Muscle layer of duodenum (tissue), 2 donors: ENCODE data around the gene GPR3.

Experiments used
- H3K27ac ChIP-seq: one replicate; pipeline ENCODE4 v1.7.0; 2013; ENCODE audit warnings: mild to moderate bottlenecking, low read length
- H3K27me3 ChIP-seq: one replicate; pipeline ENCODE4 v1.7.0; 2013; ENCODE audit warnings: low read depth, mild to moderate bottlenecking, control low read depth, low read length
- H3K36me3 ChIP-seq, 2 donors: one replicate each; pipeline ENCODE4 v1.7.0; 2013; ENCODE audit warnings: low read length in 2 of 2, control low read depth in 1 of 2, mild to moderate bottlenecking in 1 of 2; ENCODE audit not compliant: insufficient read depth in 2 of 2, control insufficient read depth in 1 of 2
- H3K4me1 ChIP-seq, 2 donors: one replicate each; pipeline ENCODE4 v1.7.0; 2013; ENCODE audit warnings: low read length in 2 of 2, mild to moderate bottlenecking in 2 of 2, control low read depth in 1 of 2, moderate library complexity in 1 of 2; ENCODE audit not compliant: insufficient read depth in 2 of 2, control insufficient read depth in 1 of 2
- H3K4me3 ChIP-seq, 2 donors: one replicate each; pipeline ENCODE4 v1.7.0; 2013; ENCODE audit warnings: low read length in 2 of 2, low read depth in 1 of 2, mild to moderate bottlenecking in 1 of 2
- H3K9me3 ChIP-seq, 2 donors: one replicate each; pipeline ENCODE4 v1.7.0; 2013; ENCODE audit warnings: low read length in 2 of 2, control low read depth in 1 of 2, mild to moderate bottlenecking in 1 of 2; ENCODE audit not compliant: control insufficient read depth in 1 of 2
- donor health status: healthy.

The GPR3 gene, protein sequence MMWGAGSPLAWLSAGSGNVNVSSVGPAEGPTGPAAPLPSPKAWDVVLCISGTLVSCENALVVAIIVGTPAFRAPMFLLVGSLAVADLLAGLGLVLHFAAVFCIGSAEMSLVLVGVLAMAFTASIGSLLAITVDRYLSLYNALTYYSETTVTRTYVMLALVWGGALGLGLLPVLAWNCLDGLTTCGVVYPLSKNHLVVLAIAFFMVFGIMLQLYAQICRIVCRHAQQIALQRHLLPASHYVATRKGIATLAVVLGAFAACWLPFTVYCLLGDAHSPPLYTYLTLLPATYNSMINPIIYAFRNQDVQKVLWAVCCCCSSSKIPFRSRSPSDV

DNA sequence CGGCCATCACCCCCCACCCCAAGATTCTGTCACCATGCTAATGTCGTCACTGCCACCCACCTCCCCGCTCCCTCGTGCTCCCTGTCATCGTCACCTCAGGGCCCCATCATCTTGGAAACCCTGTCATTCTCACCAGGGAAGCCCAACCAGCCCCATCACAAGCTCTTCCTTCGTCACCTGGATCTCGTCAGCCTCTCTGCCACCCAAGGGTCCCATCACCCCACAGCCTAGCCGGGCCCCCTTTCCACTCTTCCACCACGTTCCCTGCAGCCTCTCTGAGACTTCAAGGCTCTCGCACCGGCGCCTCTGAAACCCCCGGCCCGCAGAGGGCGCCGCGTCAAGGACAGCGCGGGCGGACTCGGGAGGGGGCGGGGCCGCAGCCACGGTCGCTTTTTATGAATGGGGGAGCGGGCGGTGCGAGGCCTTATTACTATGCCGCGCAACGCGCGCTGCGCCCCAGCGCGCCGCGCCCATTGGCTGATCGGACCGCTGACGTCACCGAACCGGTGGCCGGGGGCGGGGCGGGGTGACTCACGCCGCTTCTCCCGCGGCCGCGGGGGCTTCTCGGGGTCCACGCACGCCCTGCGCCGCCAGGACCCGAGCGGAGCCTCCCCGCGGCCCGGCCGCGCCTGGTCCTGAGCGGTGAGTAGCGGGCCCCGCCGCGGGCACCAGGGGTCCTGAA, at the start of gene GPR3:
Gene GPR3 (plus strand): TSS at position 527 of the 682 bp plus-strand sequence. CDS start 1,177 bp downstream, outside the sequence.
- no peak within 1 kb of the TSS for H3K27ac ChIP-seq
- peak within 1 kb of the TSS; percentile 39 to 58 for H3K4me3 ChIP-seq
- H3K9me3 ChIP-seq = no peaks in the 10 kb centered on the region
- no peaks in the 10 kb centered on the region for H3K27me3 ChIP-seq
- peaks cover 7 to 20% of the 10 kb centered on the region in 2 donors for H3K4me1 ChIP-seq
- no peaks in the 10 kb centered on the region for H3K36me3 ChIP-seq

DNA sequence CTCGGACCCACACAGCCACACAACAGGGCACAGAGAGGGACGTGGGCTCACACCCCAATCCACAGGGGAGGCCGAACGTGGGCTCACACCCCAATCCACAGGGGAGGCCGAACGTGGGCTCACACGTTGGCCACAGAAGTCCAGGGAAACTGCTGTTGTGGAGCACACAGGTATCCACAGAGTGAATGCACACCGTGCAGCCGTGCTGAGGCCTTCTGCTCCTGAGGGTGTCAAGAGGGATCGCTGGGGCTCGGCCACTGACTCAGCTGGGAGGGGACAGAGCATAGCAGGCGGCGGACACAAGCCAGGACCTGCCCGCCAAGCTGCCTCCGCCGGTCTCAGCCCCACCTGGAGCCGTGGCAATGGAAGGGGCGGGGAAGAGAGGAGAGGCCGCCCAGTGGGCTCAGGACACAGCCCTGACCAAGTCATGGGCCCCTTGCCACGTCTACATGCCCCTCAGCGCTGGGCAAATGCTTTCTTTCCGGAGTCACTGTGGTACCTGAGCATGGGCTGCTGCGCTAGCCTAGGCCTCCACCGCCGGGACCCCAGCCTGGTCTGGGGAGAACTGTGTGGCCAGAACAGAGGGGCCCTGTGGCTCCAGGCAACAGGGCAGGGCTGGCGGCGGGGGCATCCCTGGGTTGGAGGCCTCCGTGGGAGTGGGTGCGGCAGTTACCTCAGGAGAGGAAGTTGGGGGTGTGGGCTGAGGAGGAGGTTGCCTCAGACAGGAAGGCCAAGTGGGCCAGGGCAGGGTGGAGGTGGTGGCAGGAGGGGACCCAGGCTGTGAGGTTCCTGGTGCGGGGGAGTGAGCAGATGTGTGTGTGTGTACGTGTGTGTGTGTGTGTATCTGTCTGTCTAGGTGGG, 49.4 kb upstream of the GPR3 start:
- H3K4me3 ChIP-seq = peak overlapping the region in 1 of 2 donors; percentile 60
- H3K27ac ChIP-seq = no peak overlapping the region

DNA sequence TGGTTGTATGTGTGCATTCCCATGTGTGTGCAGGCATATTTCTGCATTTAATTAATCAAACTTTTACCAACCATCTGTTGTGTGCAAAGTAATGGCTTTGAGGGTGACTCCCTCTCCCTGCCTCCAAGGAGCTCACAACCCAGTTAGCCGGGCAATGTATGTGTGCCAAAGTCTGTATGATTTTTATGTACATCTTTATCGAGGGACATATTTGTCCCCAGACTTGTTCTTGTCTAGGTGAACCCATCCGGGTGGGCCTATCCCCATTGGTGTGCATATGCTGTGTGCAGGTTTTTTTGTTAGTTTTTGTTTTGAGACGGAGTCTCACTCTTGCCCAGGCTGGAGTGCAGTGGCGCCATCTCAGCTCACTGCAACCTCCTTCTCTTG, 48.8 kb upstream of the GPR3 start:
- H3K4me3 ChIP-seq = no peak overlapping the region
- peaks cover 0 to 2% of the 10 kb centered on the region in 2 donors for H3K36me3 ChIP-seq
- no peak overlapping the region for H3K27ac ChIP-seq
- H3K9me3 ChIP-seq = no peaks in the 10 kb centered on the region
- H3K4me1 ChIP-seq = no peaks in the 10 kb centered on the region
- H3K27me3 ChIP-seq = no peaks in the 10 kb centered on the region

More for the DNA sequence above, 49.4 kb upstream of the GPR3 start:
- H3K9me3 ChIP-seq = no peaks in the 10 kb centered on the region
- H3K27me3 ChIP-seq = no peaks in the 10 kb centered on the region
- no peaks in the 10 kb centered on the region for H3K4me1 ChIP-seq
- H3K36me3 ChIP-seq = peaks cover 0 to 4% of the 10 kb centered on the region in 2 donors

DNA sequence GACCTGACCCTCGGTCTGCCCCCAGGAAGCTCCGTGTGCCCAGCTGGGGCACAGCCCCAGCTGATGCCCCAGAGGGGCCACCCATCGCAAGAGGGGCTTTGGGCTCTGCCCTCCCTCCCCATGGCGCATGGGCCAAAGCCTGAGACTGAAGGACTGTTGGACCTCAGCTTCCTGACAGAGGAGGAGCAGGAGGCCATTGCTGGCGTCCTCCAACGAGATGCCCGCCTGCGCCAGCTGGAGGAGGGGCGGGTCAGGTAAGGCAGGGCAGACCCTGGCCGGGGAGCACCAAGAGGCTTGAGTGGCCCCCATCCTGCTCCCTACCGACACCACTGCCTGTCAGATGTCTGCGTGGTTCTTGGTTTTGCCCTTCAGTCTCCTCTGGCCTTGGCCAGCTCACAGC, 47.1 kb upstream of the GPR3 start:
- Histone ChIP-seq H3K27ac (no peak overlapping the region), H3K27me3 (no peaks in the 10 kb centered on the region), H3K9me3 (no peaks in the 10 kb centered on the region), H3K36me3 (no peaks in the 10 kb centered on the region), H3K4me3 (no peak overlapping the region), H3K4me1 (peaks cover 2 to 13% of the 10 kb centered on the region in 2 donors)

DNA sequence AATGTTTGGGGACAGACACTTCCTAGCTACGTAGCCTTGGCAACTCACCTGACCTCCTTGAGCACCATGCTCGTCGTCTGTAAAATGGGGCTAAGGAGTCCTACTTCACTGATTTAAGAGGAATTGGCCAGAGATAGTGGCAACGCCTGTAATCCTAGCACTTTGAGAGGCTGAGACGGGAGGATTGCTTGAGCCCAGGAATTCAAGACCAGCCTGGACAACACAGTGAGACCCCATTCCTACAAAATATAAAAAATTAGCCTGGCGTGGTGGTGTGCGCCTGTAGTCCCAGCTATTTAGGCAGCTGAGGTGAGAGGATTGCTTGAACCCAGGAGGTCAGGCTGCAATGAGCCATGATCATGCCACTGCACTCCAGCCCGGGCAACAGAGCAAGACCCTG, 46.1 kb upstream of the GPR3 start:
- Histone ChIP-seq H3K9me3 (no peaks in the 10 kb centered on the region), H3K4me3 (no peak overlapping the region), H3K36me3 (no peaks in the 10 kb centered on the region), H3K27me3 (peaks cover 2% of the 10 kb centered on the region), H3K27ac (no peak overlapping the region), H3K4me1 (peaks cover 2 to 23% of the 10 kb centered on the region in 2 donors)

DNA sequence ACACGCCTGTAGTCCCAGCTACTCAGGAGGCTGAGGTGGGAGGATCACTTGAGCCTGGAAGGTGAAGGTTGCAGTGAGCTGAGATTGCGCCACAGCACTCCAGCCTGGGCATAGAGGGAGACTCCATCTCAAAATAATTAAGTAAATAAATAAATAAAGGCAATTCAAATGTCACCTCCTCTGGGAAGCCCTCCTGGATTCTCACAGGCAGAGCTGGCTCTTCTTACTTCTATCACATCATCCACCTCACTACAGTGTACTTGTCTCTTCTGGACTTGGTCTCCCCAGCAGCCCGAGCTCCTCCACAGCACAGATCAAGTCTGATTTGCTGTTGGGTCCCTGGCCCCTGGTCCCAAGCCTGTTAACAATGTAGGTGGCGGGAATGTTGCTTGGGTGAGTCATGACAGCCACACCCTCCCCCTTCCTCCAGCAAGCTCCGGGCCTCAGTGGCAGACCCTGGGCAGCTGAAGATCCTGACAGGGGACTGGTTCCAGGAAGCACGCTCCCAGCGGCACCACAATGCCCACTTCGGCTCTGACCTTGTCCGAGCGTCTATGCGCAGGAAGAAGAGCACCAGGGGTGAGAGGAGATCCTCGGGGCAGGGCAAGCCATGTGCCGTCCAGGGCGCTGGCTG, 45.3 kb upstream of the GPR3 start:
- Histone ChIP-seq H3K27ac (no peak overlapping the region), H3K27me3 (peaks cover 2% of the 10 kb centered on the region)

DNA sequence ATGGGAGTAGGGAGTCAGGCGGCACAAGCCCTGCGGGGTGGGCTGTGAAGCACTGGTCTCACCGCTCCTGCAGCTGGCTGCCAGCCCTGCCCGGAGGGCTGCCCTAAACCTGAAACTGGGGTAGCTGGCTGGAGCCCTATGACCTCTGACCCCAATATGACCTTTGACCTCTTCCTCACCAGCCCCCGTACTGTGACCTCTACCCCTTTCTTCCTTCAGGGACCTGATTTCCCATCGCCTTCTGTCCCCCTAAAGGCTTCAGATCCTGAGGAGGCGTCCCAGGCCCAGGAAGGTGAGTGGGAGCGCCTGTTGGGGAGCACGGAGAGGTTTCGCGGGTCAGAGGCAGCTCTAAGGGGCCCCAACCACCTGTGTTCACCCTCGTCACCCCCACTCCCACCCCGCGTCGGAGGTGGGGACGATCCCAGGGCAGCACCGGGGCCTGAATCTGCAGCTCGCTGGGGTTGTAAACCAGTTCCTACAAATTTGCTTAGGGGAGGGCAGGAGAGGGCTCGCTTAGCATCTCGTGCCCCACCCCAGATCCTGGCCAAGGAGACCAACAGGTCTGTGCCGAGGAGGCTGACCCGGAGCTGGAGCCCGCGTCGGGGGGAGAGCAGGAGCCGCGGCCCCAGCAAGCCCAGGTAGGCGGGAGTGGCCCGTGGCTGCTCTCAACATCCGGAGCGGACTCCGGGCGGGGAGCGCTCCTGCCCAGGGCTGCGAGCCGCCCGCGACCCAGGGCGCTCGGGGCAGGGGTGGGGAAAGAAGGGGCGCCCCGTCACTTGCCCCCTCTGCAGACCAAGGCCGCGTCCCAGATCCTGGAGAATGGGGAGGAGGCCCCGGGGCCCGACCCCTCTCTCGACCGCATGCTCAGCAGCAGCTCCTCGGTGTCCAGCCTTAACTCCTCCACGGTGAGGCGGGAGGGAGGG, 43.3 kb upstream of the GPR3 start:
- Histone ChIP-seq H3K27me3 (peaks cover 2% of the 10 kb centered on the region), H3K9me3 (no peaks in the 10 kb centered on the region), H3K4me1 (peaks cover 2 to 23% of the 10 kb centered on the region in 2 donors), H3K4me3 (peak overlapping the region; percentile 11 to 66), H3K36me3 (peaks cover 0 to 12% of the 10 kb centered on the region in 2 donors), H3K27ac (no peak overlapping the region)

More for the DNA sequence above, 45.3 kb upstream of the GPR3 start:
- no peak overlapping the region for H3K4me3 ChIP-seq
- no peaks in the 10 kb centered on the region for H3K36me3 ChIP-seq
- no peaks in the 10 kb centered on the region for H3K9me3 ChIP-seq
- H3K4me1 ChIP-seq = peaks cover 2 to 23% of the 10 kb centered on the region in 2 donors

DNA sequence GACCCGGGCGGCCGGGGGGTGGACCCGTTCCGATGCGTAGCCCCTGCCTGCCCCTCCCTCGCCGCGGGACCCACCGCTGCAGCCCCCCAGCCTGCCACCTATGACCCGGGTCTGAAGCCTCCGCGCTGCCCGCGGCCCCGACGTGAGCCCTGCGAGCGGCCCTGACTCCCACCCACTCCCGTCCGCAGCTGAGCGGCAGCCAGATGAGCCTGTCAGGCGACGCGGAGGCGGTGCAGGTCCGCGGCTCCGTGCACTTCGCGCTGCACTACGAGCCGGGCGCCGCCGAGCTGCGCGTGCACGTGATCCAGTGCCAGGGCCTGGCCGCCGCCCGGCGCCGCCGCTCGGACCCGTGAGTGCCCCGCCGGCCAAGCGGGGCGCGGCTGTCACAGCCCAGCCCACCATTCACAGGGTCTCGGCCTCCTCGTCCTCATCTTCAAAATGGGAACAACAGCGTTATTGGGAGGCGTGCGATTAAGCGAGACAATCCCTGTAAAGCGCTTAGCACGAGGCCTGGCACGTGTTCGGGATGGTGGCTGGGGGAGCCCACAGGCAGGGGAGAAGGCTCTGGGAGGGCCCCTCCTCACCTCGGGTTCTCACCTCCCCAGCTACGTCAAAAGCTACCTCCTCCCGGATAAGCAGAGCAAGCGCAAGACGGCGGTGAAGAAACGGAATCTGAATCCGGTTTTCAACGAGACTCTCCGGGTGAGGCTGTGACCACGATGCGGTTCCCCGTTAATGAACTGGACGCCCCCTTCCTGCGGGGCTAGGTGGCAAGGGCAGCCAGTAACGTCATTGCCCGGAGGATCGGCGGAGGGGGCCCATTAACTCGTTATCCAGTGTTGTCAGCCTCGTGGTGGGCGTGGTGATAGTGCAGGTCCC, 42.4 kb upstream of the GPR3 start:
- Histone ChIP-seq H3K4me3 (peak overlapping the region; percentile 7 to 66), H3K36me3 (peaks cover 0 to 13% of the 10 kb centered on the region in 2 donors), H3K27ac (no peak overlapping the region), H3K9me3 (no peaks in the 10 kb centered on the region), H3K27me3 (peaks cover 2% of the 10 kb centered on the region), H3K4me1 (peaks cover 2 to 23% of the 10 kb centered on the region in 2 donors)

DNA sequence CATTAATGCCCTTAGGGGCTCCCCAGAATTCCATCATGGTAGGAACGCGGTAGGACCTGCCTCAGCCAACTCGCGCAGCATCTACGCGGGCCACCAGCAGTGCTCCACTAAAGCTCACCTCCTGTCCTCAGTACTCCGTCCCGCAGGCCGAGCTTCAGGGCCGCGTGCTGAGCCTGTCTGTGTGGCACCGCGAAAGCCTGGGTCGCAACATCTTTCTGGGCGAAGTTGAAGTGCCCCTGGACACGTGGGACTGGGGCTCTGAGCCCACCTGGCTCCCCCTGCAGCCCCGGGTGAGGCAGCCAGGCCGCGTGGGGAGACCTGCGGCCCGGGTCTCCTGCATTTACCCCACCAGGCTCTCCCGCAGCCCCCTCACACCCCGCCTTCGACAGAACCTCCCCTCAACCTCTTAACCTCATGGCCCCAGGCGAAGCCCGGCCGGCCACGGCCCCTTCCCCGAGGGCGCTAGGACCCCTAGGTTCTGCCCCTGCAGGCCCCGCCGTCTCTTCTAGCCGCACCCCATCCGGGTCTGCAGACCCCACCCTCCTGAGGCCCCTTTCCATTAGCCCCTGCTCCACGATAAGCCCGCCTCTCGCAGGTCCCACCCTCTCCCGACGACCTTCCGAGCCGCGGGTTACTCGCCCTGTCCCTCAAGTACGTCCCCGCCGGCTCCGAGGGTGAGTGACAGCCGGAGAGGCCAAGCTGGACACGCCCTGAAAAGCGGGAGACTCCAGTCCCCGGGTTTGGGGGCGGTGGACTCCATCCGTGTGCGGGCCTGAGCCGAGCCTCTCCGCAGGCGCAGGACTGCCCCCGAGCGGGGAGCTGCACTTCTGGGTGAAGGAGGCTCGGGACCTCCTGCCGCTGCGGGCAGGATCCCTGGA, 41.5 kb upstream of the GPR3 start:
- H3K27ac ChIP-seq = no peak overlapping the region
- H3K27me3 ChIP-seq = peaks cover 2% of the 10 kb centered on the region
- peak overlapping the region in 1 of 2 donors; percentile 66 for H3K4me3 ChIP-seq
- H3K36me3 ChIP-seq = peaks cover 8 to 22% of the 10 kb centered on the region in 2 donors
- no peaks in the 10 kb centered on the region for H3K9me3 ChIP-seq
- H3K4me1 ChIP-seq = peaks cover 2 to 23% of the 10 kb centered on the region in 2 donors
